Measurements from ENCODE around the gene TUBGCP6.

Gene TUBGCP6

GRCh38 chr22:50244420-50245213 is at the start of gene TUBGCP6:
Gene TUBGCP6 (minus strand): TSS chr22:50245023. CDS start chr22:50244459, 564 bp downstream.
- H3K4me3 ChIP-seq (ENCODE audit: severe bottlenecking): peak within 1 kb of the TSS; percentile 74
- H3K9me3 ChIP-seq (ENCODE audit: severe bottlenecking): no peaks in the 10 kb centered on the region
- peaks cover 27% of the 10 kb centered on the region for H3K36me3 ChIP-seq (ENCODE audit: low read depth)
- peaks cover 8% of the 10 kb centered on the region for H3K4me1 ChIP-seq (ENCODE audit: insufficient read depth, poor library complexity, severe bottlenecking)
- peak; percentile 10 for TF ChIP-seq CTCF (IDR thresholded peaks at IDR 0.05; ENCODE audit: poor library complexity, severe bottlenecking)
- H3K27ac ChIP-seq (ENCODE audit: poor library complexity, severe bottlenecking): peak within 1 kb of the TSS; percentile 63
- H3K27me3 ChIP-seq (ENCODE audit: insufficient read depth, poor library complexity, severe bottlenecking): no peaks in the 10 kb centered on the region
- ATAC-seq (ENCODE audit: low read depth) (peak; percentile 70), DNase-seq (ENCODE audit: low spot score) (peak; percentile 91)

GRCh38 chr22:50294319-50294656 is 49.5 kb upstream of the TUBGCP6 start:
- H3K27ac ChIP-seq (ENCODE audit: poor library complexity, severe bottlenecking): peak overlapping the region; percentile 99

DNA sequence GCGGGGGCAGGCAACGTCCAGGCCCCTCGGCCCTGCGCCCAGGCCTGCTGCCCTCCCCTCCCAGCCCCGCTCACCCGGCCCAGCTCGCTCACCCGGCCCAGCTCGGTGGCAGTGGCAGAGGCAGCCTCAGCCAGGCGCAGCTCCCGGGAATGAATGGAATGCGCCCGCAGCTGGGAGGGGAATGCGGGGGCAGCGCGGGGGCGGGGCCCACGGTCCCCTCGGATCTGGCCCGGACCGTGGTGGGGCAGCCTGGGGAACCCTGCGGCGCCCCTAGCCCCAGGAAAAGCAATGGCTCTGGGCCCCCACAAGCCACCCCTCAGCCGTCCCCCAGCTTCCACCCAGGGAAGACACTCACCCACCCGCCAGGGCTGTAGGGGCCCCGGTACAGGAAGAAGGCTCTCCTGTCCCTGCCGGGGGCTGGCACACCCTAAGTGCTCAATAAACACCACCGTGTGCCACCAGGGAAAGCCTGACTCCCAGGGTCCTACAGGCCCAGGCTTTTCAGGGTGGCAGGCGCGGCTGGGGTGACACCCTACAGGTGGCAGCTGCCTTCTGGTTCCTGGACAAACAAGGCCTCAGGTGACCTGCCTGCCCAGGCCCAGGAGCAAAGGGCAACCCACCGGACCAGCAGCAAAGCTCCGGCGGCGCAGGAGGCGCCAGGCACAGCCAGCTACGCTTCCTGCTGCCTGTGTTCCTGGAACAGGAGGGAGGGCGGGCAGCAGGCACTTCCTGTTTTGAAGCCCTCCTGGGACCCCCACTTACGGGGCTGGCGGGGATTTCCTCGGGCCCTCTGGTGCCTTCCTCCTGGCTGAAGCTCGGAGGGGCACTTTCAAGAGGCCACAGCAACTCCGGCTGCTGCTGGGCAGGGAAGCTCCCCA is 48.9 kb upstream of the TUBGCP6 start:
- no peaks in the 10 kb centered on the region for H3K9me3 ChIP-seq (ENCODE audit: severe bottlenecking)
- peaks cover 38% of the 10 kb centered on the region for H3K36me3 ChIP-seq (ENCODE audit: low read depth)
- no peaks in the 10 kb centered on the region for H3K27me3 ChIP-seq (ENCODE audit: insufficient read depth, poor library complexity, severe bottlenecking)
- TF ChIP-seq CTCF (IDR thresholded peaks at IDR 0.05; ENCODE audit: poor library complexity, severe bottlenecking): no peak
- ATAC-seq (ENCODE audit: low read depth): peak; percentile 86
- H3K27ac ChIP-seq (ENCODE audit: poor library complexity, severe bottlenecking): peak overlapping the region; percentile 99
- peak overlapping the region; percentile 24 for H3K4me3 ChIP-seq (ENCODE audit: severe bottlenecking)
- peaks cover 16% of the 10 kb centered on the region for H3K4me1 ChIP-seq (ENCODE audit: insufficient read depth, poor library complexity, severe bottlenecking)
- DNase-seq (ENCODE audit: low spot score): no peak

More at GRCh38 chr22:50294319-50294656, 49.5 kb upstream of the TUBGCP6 start:
- Histone ChIP-seq H3K27me3 (ENCODE audit: insufficient read depth, poor library complexity, severe bottlenecking) (no peaks in the 10 kb centered on the region), H3K36me3 (ENCODE audit: low read depth) (peaks cover 34% of the 10 kb centered on the region), H3K4me3 (ENCODE audit: severe bottlenecking) (no peak overlapping the region), H3K9me3 (ENCODE audit: severe bottlenecking) (no peaks in the 10 kb centered on the region), H3K4me1 (ENCODE audit: insufficient read depth, poor library complexity, severe bottlenecking) (peaks cover 16% of the 10 kb centered on the region)
- DNase-seq (ENCODE audit: low spot score) (no peak), ATAC-seq (ENCODE audit: low read depth) (peak; percentile 7)
- no peak for TF ChIP-seq CTCF (IDR thresholded peaks at IDR 0.05; ENCODE audit: poor library complexity, severe bottlenecking)

DNA sequence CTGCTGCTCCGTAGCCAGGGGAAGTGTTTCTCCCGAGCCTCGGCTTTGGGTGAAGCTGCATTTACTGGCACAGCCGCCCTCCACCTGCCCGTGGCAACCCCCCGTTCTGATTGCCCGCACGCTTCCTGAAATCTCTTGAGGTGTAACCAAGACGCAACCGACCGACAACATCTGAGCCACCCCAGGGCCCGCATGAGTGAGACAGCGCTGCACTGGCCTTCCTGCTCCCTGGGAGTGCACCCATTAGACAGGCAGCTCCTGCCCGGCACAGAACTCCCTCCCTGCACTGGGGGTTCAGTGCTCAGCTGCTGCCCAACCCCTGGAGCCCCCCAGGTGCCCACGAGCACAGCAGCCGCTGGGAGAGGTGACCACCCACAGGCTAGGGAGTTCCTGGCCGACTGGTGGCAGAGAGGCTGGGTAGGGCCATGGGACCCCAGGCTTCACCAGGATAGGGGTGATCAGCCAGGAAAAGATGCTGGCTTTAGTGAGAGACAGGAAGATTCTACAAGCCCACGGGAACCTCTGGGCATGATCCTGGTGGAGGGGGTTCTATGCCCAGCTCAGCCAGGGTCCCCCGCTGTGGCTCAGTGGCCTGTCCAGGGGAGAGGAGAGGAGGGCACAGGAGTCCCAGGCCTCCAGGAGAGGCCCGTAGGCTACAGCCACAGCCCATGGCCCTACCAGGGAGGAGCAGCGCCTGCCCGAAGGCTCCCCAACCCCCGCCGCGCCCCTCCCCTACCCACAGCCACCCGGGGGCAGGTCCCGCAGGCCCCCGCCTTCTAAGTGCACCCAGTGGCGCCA is 48.0 kb upstream of the TUBGCP6 start:
- H3K4me1 ChIP-seq (ENCODE audit: insufficient read depth, poor library complexity, severe bottlenecking): peaks cover 16% of the 10 kb centered on the region
- ATAC-seq (ENCODE audit: low read depth) (peak; percentile 20; the same call in 2 of the 3 replicates), DNase-seq (ENCODE audit: low spot score) (no peak)
- peaks cover 44% of the 10 kb centered on the region for H3K36me3 ChIP-seq (ENCODE audit: low read depth)
- peak overlapping the region; percentile 24 for H3K4me3 ChIP-seq (ENCODE audit: severe bottlenecking)
- peak overlapping the region; percentile 99 for H3K27ac ChIP-seq (ENCODE audit: poor library complexity, severe bottlenecking)
- no peaks in the 10 kb centered on the region for H3K27me3 ChIP-seq (ENCODE audit: insufficient read depth, poor library complexity, severe bottlenecking)
- no peaks in the 10 kb centered on the region for H3K9me3 ChIP-seq (ENCODE audit: severe bottlenecking)
- TF ChIP-seq CTCF (IDR thresholded peaks at IDR 0.05; ENCODE audit: poor library complexity, severe bottlenecking): no peak

All from RWPE2 (cell line).